ENCODE results near the gene CEP192.

Gene CEP192

DNA sequence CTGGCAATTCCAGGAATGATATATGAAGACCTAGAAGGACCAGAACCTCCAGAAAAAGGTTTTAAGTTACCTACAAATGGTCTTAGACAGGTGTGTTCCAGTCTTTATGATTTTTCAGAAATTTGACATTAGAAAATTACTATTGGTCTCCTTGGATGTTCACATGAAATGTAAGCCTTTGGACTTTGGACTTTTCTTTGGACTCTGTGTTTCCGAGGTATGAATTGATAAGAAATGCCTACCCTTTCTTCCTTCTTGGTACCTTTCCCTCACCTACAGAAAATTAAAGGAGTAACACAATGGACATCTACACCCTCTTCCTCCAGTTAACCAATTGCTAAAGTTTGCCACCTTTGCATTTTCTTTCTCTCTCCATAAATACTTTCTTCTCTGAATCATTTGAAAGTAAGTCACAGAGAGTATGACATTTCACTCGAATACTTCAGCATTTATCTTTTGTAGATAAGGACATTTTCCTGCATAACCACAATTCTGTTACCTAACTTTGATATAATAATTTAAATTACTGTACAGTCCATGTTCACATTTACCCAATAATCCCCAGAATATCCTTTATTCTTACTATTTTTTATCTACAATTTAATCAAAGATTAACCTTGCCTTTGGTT, 26.2 kb downstream of the CEP192 start:
- intact Hi-C loops (cut with DNase I), result no loop called here
- no peak for DNase-seq

DNA sequence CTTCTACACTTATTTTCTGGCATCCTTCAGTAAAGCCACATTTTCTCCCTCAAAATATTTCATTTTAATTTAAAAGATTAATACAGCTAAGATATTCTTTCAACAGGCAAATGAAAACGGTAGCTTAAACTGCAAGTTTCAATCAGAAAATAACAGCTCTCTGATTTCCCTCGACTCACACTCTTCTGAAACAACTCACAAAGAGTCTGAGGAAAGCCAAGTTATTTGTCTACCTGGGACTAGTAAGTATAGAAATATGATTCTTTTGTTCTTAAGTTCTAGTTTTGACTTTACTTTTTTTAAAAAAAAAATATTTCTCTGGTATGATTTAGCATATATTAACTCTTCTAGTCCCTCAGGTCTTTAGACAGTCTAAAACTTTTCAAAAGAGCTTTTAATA, 27.2 kb downstream of the CEP192 start:
- DNase-seq, result no peak
- intact Hi-C loops (cut with DNase I), result no loop called here

DNA sequence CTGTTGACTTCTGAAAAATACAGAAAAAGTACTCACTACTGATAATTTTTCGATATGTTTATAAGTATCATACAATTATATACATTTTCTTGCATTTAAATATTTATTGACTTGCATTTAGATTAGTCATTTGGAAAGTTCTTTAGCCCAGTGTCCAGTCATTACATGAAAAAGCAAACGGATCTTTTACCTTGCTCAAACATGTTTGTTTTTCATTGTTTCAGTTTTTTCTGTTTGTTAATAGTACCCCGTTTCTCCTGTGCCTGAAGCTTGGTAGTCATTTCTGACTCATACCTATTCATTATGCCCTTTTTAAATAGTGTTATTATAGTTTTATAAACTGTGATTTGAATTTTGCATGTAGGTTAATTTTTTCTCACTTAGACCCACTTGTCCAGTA, 28.1 kb downstream of the CEP192 start:
- intact Hi-C loops (cut with DNase I), result no loop called here
- no peak for DNase-seq

DNA sequence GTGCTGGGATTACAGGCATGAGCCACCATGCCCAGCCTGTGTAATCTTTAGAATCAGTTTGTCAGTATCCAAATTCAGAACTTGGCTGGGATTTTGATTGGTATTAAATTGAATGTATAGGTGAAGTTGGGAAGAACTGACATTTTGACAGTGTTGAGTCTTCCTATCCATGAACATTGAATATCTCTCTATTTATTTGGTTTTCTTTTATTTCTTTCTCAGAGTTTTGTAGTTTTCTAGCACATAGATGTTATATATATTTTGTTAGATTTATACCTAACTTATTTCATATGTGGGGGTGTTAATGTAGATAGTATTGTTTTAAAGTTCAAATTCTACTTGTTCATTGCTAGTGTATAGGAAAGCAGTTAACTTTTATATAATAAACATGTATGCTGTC, 31.5 kb downstream of the CEP192 start:
- intact Hi-C loops (cut with DNase I), result no loop called here
- no peak for DNase-seq

DNA sequence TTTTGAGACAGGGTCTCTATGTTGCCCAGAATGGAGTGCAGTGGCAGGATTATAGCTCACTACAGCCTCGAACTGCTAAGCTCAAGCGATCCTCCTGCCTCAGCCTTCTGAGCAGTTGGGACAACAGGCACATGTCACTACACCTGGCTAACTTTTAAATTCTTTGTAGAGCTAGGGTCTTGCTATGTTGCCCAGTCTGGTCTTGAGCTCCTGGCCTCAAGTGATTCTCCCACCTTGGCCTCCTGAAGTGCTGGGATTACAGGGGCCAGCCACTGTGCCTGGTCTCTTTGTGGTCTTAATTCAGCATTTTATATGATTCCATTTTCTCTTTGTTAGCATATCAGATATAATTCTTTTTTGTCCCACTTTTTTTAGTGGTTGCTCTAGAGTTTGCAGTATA, 34.1 kb downstream of the CEP192 start:
- DNase-seq, result no peak
- intact Hi-C loops (cut with DNase I), result no loop called here

DNA sequence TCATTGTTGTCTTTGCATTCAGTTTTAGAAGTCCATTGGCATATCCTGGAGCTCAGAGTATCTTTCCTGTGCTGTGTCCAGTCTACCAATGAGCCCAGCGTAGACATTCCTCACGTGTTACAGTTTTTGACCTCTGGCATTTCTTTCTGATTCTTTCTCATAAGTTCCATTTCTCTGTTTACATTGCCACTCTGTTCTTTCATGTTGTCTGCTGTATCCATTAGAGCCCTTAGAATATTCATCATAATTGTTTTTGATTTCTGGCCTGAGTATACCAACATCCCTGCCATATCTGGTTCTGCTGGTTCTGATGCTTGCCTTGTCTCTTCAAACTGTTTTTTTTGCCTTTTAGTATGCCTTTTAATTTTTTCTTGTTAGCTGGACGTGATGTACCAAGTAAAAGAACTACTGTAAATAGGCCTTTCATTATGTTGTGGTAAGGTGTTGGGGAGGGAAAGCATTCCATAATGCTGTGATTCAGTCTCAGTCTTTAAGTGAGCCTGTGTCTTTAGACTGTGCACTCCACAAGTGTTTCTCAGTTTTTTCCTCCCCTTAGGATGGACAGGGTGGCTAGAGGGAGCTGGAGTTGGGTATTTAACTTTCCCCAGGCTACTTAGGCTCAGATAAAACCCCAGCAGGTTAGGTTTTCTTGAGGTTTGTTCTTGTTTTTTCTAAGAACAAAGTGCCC, 35.6 kb downstream of the CEP192 start:
- intact Hi-C loops (cut with DNase I), result no loop called here
- DNase-seq, result no peak

DNA sequence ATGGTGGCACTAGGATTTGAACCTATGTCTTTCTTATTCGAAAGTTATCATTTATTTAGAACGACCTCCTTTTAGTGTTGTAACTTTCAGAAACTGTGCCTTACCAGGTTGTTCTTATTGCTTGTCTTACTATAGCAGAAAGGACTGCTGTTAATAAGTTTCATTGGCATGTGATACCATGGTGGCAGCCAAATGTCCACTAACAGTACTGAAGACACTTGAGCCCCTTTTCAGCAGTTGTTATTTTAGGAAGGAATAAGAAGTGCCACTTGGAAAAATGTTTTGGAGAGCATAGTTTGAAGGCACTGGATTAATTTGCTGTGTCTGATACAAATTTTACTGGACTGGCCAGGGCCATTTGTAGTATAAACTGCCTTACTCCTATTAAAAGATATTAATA, 37.7 kb downstream of the CEP192 start:
- no peak for DNase-seq
- intact Hi-C loops (cut with DNase I), result no loop called here

DNA sequence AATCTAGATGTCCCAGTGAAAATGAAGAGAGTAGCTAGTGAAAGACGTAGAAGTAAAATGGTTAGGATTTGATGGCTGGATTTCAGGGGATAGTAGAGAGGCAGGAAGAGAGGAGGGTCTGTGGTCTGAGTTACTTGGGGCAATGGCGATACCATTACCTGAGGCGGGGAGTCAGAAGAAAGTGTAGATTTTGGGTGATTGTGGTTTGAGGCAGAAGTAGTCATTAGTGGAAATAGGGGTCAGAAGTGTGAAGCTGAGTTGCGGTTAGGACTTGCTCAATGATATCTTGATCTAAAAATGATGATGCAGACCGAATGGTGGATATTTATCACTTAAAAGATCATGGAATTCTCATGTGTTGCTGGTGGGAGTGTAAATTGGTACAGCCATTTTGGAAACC, 41.0 kb downstream of the CEP192 start:
- intact Hi-C loops (cut with DNase I), result no loop called here

DNA sequence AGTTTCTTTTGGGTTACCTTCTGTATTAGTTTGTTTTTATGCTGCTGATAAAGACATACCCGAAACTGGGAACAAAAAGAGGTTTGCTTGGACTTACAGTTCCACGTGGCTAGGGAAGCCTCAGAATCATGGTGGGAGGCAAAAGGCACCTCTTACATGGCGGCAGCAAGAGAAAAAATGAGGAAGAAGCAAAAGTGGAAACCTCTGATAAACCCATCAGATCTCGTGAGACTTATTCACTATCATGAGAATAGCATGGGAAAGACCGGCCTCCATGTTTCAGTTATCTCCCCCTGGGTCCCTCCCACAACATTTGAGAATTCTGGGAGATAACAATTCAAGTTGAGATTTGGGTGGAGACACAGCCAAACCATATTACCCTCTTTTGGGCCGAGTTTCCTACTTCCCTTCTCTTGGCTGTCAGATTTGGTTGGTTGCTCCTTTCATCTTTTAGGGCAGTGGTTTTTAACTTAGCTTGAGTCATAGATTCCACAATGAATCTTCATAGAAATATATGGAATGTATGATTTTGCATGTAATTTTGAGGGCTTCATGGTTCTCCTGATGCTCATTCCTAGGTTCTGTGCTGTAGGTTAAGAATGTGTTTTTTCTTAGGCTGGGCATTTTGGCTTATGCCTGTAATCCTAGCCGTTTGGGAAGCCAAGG, 44.2 kb downstream of the CEP192 start:
- DNase-seq, result no peak
- intact Hi-C loops (cut with DNase I), result no loop called here

More for the DNA sequence above, 41.0 kb downstream of the CEP192 start:
- no peak for DNase-seq

DNA sequence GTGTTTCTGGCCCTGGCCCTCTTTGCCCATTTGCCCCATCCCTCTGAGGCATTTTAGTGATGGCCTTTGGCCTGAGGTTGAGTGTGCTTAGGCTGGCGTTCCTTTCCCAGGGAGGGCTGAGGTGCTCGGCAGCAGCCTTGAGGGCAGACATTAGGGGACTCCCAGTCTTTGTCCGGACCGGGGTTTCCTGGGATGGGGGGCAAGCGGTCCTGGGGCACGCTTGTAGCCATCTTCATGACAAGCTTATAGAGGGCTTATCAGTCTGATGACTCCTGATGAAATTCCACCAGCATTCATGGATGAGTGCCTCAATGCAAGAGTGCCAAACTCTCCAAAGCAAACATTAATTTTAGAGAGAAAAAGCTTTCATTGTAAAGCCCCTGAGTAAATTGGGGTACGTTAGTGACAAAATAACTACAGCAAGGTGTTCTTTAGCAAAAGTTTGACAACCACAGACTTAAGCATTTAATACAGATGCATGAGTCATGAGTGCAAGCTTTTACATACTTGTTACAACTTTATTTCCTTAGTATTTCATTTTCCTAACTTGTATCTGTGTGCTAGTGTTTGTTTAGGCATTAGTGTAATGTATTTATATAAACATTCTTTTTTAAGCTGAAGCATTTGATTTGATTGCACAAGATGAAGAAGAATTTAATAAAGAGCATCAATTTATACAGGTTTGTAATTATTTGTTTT, 45.6 kb downstream of the CEP192 start:
- no peak for DNase-seq
- intact Hi-C loops (cut with DNase I), result no loop called here

DNA sequence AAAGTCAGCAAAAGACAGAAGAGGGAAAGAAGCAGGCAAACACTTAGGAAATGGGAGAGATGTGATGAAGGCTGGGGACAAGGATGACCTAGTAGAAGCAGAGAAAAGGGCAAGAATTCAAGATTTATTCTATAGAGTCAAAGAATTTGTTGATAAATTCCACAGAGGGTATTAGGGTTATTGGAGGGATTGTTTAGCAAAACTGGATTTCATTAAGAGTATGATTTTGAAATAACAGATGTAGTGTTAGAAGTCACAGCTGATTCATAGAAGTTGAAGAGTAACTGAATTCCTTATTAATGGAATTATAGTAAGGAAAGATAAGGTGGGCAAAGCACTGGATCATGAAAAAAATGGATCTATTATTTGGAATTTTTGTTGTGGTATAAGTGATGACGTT, 48.6 kb downstream of the CEP192 start:
- no peak for DNase-seq
- intact Hi-C loops (cut with DNase I), result no loop called here

DNA sequence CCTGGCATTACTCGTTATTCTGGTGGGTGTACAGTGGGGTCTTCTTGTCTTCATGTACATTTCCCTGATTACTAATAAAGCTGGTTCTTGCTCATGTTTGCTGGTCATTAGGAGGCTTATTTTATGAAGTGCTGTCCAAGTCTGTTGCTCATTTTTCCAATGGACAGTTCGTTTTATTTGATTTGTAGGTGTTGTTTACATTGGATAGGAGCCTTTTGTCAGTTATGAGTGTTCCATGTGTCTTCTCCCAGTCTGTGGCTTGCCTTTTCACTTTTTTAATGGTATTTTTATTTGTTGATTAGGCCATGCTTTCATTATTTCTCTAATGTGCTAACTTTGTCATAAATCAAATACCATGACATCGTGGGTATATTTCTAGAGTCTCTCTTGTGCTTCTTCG, 51.9 kb downstream of the CEP192 start:
- intact Hi-C loops (cut with DNase I), result no loop called here
- no peak for DNase-seq

DNA sequence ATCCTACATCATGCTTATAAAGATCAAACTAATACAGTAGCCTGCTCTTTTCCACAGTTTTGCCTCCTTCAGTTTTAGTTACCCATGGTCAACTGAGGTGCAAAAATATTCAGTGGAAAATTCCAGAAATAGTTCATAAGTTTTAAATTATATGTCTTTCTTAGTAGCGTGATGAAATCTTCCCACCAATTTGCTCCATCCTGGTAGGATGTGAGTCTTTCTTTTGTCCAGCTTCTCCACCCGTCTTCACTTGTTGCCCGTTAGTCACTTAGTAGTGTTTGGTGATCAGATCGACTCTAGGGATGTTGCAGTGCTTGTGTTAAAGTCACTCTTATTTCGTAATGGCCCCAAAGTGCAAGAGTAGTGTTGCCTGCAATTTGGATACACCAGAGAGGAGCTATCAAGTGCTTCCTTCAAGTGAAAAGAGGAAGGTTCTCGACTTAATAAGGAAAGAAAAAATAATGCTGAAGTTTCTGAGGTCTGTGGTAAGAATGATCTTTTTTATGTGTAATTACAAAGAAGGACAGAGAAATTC, 57.0 kb downstream of the CEP192 start:
- DNase-seq, result no peak
- intact Hi-C loops (cut with DNase I), result no loop called here

DNA sequence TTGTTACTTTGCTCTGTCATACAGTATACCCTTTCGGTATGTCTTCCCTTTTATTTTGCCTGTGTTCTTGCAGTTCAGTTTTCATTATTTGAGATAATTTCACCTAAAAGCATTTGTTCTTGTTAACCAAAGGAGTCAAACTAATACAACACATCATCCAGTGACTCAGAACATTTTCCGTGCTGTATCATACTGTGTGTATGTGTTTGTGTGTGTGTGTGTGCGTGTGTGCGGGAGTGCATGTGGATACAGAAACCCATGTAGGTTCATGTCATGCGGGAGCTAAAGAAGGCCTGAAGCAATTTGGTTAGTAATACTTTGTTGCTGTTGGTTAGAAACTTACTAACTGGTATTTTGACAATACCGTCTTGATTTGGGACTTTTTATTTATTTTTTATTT, 60.0 kb downstream of the CEP192 start:
- intact Hi-C loops (cut with DNase I), result no loop called here
- no peak for DNase-seq

DNA sequence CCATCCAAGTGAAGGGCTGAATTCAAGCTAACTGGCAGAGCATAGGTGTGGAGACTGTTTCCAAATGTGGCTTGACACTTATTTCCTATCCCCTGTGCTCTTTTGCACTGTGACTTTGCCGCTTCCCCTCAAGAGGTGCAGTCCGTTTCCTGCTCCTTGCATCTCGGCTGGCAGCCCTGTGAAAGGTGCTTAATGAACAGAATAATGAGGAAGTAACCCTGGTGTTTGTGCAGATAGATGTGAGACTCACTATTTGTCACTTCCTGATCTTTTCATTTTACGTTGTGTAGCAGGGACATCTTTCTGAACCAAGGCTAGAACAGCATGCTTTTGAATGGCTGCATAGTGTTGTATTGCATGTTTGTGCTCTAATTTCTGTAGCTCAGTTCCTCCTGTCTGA, 60.8 kb downstream of the CEP192 start:
- DNase-seq, result no peak
- intact Hi-C loops (cut with DNase I), result no loop called here

DNA sequence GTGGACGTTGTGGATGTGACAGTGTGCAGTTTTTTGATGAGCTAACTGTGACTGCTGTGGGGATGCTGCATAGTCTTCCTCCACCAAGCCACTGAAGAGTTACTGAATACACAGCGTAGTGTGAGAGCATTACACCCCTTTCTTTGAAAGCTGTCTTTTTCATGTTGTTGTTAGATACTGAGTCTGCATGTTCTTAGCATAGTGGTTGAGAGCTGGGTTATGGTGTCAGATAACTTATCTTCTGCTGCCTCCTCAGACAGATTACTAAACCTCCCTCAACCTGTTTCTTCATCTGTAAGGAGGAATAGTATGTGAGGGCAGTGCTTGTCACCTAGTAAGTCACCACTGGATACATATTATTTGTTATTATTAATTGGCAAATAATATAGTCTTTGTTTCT, 63.2 kb downstream of the CEP192 start:
- intact Hi-C loops (cut with DNase I), result no loop called here
- DNase-seq, result no peak

DNA sequence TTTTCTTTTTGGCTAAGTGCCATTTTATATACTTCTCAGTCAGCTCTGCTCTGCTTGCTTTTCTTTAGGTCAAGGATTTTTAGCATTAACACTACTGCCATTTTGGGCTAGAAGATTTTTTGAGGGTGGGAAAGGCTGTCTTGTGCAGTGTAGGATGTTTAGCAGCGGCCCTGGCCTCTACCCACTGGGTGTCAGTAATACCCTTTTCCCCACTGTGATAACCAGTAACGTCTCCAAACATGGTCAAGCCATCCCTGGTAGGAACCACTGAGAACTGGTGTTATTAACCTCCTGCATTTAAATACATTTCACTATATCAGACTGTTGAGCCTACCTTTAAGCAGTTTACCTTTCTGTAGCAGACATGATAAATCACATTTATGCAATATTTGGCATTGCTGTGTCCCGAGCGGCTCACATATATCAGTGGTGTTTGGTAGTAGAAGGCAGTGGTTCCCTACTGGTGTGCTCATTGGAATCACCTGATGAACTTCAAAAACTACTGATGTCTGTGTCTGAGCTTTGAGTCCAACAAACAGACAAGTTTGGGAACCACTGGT, 70.5 kb downstream of the CEP192 start:
- intact Hi-C loops (cut with DNase I), result no loop called here
- DNase-seq, result no peak

DNA sequence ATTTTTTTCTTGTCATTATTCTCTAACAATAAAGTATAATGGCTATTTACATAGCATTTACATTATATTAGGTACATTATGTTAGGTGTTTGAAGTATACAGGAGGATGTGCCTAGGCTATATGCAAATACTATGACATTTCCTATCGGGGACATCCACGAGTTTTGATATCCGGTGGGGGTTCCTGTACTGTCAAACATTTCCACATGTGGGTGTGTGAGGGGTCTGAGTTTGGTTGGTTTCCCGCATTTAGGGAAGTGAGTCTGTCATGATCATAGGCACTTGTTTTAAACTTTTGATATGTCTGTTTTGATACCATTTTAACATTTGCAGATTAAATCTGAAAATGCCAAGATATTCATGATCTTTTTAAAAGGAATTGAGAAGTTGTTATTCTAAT, 76.0 kb downstream of the CEP192 start:
- intact Hi-C loops (cut with DNase I), result no loop called here
- DNase-seq, result no peak

DNA sequence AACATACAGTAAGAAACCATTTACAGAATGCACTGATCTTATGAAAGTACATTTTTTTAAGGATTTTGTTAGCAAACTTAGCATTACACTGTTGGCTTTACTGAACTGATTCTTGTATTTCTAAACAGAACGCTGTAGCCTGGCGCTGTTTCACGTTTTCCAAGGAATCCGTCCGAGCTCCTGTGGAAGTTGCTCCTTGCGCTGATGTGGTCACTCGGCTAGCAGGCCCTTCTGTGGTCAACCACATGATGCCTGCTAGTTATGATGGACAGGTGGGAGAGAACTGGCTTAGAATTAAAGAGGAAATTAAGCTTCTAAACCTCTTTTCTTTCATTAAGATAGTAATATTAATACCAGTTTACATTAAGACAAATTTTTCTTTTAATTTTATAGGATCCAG, 76.8 kb downstream of the CEP192 start:
- intact Hi-C loops (cut with DNase I), result no loop called here
- DNase-seq, result no peak

DNA sequence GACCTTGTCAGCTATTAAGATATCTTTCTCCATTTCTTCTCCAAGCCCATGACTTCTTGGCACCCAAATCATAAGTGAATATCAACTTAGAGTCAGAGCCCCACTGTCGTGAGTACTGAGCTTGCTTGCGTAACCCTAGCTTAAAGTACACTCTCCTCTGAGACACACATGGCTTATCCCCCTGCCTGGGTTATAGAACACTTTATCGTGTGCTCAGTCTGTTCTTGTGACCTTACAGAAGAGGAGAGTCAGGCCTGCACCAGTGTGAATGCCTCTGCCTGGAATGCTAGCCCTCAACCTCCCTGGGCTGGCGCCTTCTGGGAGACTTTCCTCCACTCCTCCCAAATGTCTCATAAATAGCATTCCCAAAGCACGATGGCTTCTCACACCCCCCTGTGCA, 79.3 kb downstream of the CEP192 start:
- DNase-seq, result no peak
- intact Hi-C loops (cut with DNase I), result no loop called here
